HepG2 (cell line): ENCODE measurements around the gene GLG1. TPM values are rescaled to one million over a fixed set of nuclear protein-coding genes. Genes with fewer than 3 reads are reported as not detected.

ENCODE experiments used
- ATAC-seq: fragments of 200-7000 bp; cut with Tn5 transposase; 3 replicates; pipeline ENCODE4 v1.9.1; 2020; ENCODE audit warnings: mild to moderate bottlenecking, moderate library complexity
- BruUV-seq: library from RNA; stranded (reverse); fragments of 400-500 nt; replicated peaks from 2 replicates; lab custom pipeline; 2021; lab: Mats Ljungman, UMichigan
- CTCF ChIA-PET: fragments of 300-600 bp; formaldehyde crosslinking; extraction: SDS; loops from one replicate; lab custom pipeline; 2021; ENCODE audit warnings: low total read pairs, inconsistent platforms, low intra/inter-chr PET ratio; lab: Yijun Ruan, JAX
- POLR2A ChIA-PET: fragments of 350-600 bp; sonication (Branson Sonifier 250); formaldehyde crosslinking; loops from one replicate; lab custom pipeline; 2020; ENCODE audit warnings: antibody characterized with exemption, inconsistent platforms; lab: Yijun Ruan, JAX
- DNase-seq: peaks from one replicate; pipeline ENCODE4 v3.0.0-alpha.2; 2015; ENCODE audit warnings: low spot score
- FAIRE-seq: peaks from 3 replicates; lab custom pipeline; 2011; peaks lifted over from hg19 to GRCh38; lab: Jason Lieb, UNC
- H2AFZ ChIP-seq: one replicate; pipeline ENCODE4 v1.6.1; 2011; ENCODE audit warnings: low read length, inconsistent platforms
- H3K27ac ChIP-seq: fragments of 300-600 bp; 3 replicates; pipeline ENCODE4 v1.8.0; 2011; ENCODE audit warnings: mixed run types, mild to moderate bottlenecking, mixed read lengths, low read length, inconsistent platforms; ENCODE audit not compliant: insufficient read depth; ENCODE audit errors: extremely low read length
- H3K27me3 ChIP-seq, 2 experiments: fragments of 200-600 bp in 1 of 2; 2 replicates in 1 of 2; 3 replicates in 1 of 2; pipeline versions ENCODE4 v1.6.0 to v1.8.0; 2011; ENCODE audit warnings: low read length in 2 of 2, mild to moderate bottlenecking in 2 of 2, moderate library complexity in 2 of 2, inconsistent platforms in 1 of 2; ENCODE audit not compliant: insufficient read depth in 2 of 2, control insufficient read depth in 1 of 2
- H3K36me3 ChIP-seq, 2 experiments: fragments of 200-600 bp in 1 of 2; replicated peaks in 1 of 2; 2 replicates in 1 of 2; 3 replicates in 1 of 2; pipeline versions ENCODE4 v1.5.1 to v1.8.0; 2011; ENCODE audit warnings: low read length in 2 of 2, inconsistent platforms in 1 of 2; ENCODE audit not compliant: insufficient read depth in 2 of 2, control insufficient read depth in 1 of 2
- H3K4me1 ChIP-seq: 2 replicates; pipeline ENCODE4 v1.5.1; 2012; ENCODE audit warnings: low read length, inconsistent platforms; ENCODE audit not compliant: insufficient read depth
- H3K4me2 ChIP-seq: 2 replicates; pipeline ENCODE4 v1.6.0; 2011; ENCODE audit warnings: low read depth, low read length, inconsistent platforms
- H3K4me3 ChIP-seq, 3 experiments: fragments of 200-600 bp in 1 of 3; sonication (generic), shearing (Covaris generic) in 1 of 3; replicated peaks in 1 of 3; 2 replicates each; pipeline ENCODE4 v1.5.1; 2011 to 2016; ENCODE audit warnings: low read length in 3 of 3, inconsistent platforms in 2 of 3, low read depth in 2 of 3, mild to moderate bottlenecking in 2 of 3, control low read depth in 1 of 3, mixed read lengths in 1 of 3; ENCODE audit not compliant: insufficient read depth in 1 of 3
- H3K79me2 ChIP-seq: one replicate; pipeline ENCODE4 v1.6.1; 2011; ENCODE audit warnings: low read length, inconsistent platforms; ENCODE audit not compliant: insufficient read depth
- H3K9ac ChIP-seq: 2 replicates; pipeline ENCODE4 v1.6.0; 2011; ENCODE audit warnings: mild to moderate bottlenecking, low read depth, low read length, inconsistent platforms; ENCODE audit not compliant: insufficient read depth
- H3K9me3 ChIP-seq: 2 replicates; pipeline ENCODE4 v1.5.1; 2012; ENCODE audit warnings: mild to moderate bottlenecking, low read length
- H4K20me1 ChIP-seq: 2 replicates; pipeline ENCODE4 v1.6.0; 2011; ENCODE audit warnings: inconsistent platforms, mild to moderate bottlenecking, low read length, moderate library complexity; ENCODE audit not compliant: insufficient read depth
- AHDC1 ChIP-seq: sonication (generic); formaldehyde crosslinking; IDR thresholded peaks from 2 replicates; pipeline ENCODE4 v1.5.1; 2020; ENCODE audit warnings: mild to moderate bottlenecking, missing genetic modification reagents, borderline replicate concordance
- RBM22 ChIP-seq: fragments of 200-400 bp; formaldehyde crosslinking; optimal IDR thresholded peaks from 2 replicates; pipeline ENCODE3; 2017; ENCODE audit warnings: mild to moderate bottlenecking, low read length, moderate library complexity
- TGIF2 ChIP-seq: IDR thresholded peaks from 2 replicates; pipeline ENCODE4 v1.6.1; 2016; ENCODE audit warnings: control low read depth, missing compliant biosample characterization
- ZNF740 ChIP-seq: sonication (generic); formaldehyde crosslinking; IDR thresholded peaks from 2 replicates; pipeline ENCODE4 v1.4.0; 2020; ENCODE audit warnings: missing genetic modification reagents
- ZSCAN25 ChIP-seq: sonication (generic); formaldehyde crosslinking; IDR thresholded peaks from 2 replicates; pipeline ENCODE4 v1.8.0; 2022; ENCODE audit warnings: mild to moderate bottlenecking, missing genetic modification reagents
- WGBS: methylation state at CpG from one replicate; pipeline ENCODE4 v1.1.6; 2017; ENCODE audit warnings: low lambda C conversion rate; 5-methylcytosine and 5-hydroxymethylcytosine counted together
- in situ Hi-C: cut with HindIII; loops from 2 replicates; pipeline ENCODE4 v1.10.0; 2017; ENCODE audit warnings: low pct_unique_long_range_greater_than_20kb; ENCODE audit not compliant: extremely low pct_ligation_motif_present
- intact Hi-C: fragments of 100-400 bp; cut with micrococcal nuclease; formaldehyde crosslinking; loops from one replicate; pipeline ENCODE4 v1.10.0; 2022; ENCODE audit not compliant: unreplicated experiment
- polyA plus RNA-seq, 8 experiments: library from polyadenylated mRNA; depleted of rRNA in 3 of 8; stranded (reverse) in 7 of 8; unstranded in 1 of 8; fragments of >200 nt; fragmentation: Illumina TruSeq in 4 of 8; extraction: Trizol in 4 of 8; gene quantifications; 2 replicates each; pipeline versions ENCODE4 v1.2.1 to v1.2.3, GENCODE V29; 2011 to 2016; ENCODE audit warnings: low read depth in 4 of 8, missing spikeins in 1 of 8, mixed read lengths in 1 of 8; ENCODE audit not compliant: insufficient read depth in 1 of 8
- total RNA-seq, 5 experiments: library from RNA; depleted of rRNA; stranded (reverse); fragments of >200 nt; fragmentation: Illumina TruSeq; extraction: Trizol; gene quantifications; 2 replicates each; pipeline ENCODE4 v1.2.3, GENCODE V29; 2016; ENCODE audit warnings: low read depth in 1 of 5

The GLG1 gene
- total and polyA plus RNA-seq, 2 of the 13 experiments (the other 11 are each of a cell fraction or from before 2014, with no cell fraction given) = 87.7 to 141 TPM

GRCh38 chr16:74450236-74450635 is 156.7 kb downstream of the GLG1 start (continued):
- TF ChIP-seq AHDC1 (no peak), ZNF740 (CRISPR knock-in tag) (no peak)

- TF ChIP-seq RBM22 (peak; percentile 41), TGIF2 (CRISPR knock-in tag) (no peak), ZSCAN25 (no peak)
- H3K36me3 ChIP-seq = peaks cover 12 to 25% of the 10 kb centered on the region in 2 experiments
- H4K20me1 ChIP-seq = no peaks in the 10 kb centered on the region
- no peak overlapping the region for H3K9ac ChIP-seq
- CTCF ChIA-PET = no interaction called here
- H3K27me3 ChIP-seq = no peaks in the 10 kb centered on the region
- ATAC-seq (peak; percentile 19; the same call in 2 of the 3 replicates), FAIRE-seq (no peak), DNase-seq (no peak)
- H3K9me3 ChIP-seq = no peaks in the 10 kb centered on the region
- BruUV-seq = no TSS peak
- no peak overlapping the region for H2AFZ ChIP-seq
- no peak overlapping the region for H3K4me3 ChIP-seq
- H3K79me2 ChIP-seq = no peaks in the 10 kb centered on the region
- POLR2A ChIA-PET = no interaction called here
- in situ Hi-C loops = no loop called here
- no peak overlapping the region for H3K4me2 ChIP-seq
- H3K4me1 ChIP-seq = peaks cover 17% of the 10 kb centered on the region
- H3K27ac ChIP-seq = no peak overlapping the region
- intact Hi-C loops = no loop called here
- WGBS = 90% methylated on average over 5 of the region's 5 CpGs
Observed at GRCh38 chr16:74449470-74449869, 157.4 kb downstream of the GLG1 start.
